SU-DHL-6 (cell line): Measurements from ENCODE around the gene S100PBP.

Experiments
- EZH2phosphoT487 ChIP-seq: fragments of 200-600 bp; sonication (generic), shearing (Covaris generic); conservative IDR thresholded peaks from 2 replicates; pipeline ENCODE4 v1.6.1; 2018; ENCODE audit warnings: mild to moderate bottlenecking, antibody characterized with exemption, low read length, moderate library complexity, mixed read lengths
- TF ChIP-seq, protein P1 (sequence below): fragments of 200-600 bp; sonication (generic); IDR thresholded peaks from one replicate; pipeline ENCODE4 v1.5.1; 2017; ENCODE audit warnings: antibody characterized with exemption, mild to moderate bottlenecking, low read length, moderate library complexity; ENCODE audit not compliant: insufficient read depth, poor library complexity, severe bottlenecking

DNA sequence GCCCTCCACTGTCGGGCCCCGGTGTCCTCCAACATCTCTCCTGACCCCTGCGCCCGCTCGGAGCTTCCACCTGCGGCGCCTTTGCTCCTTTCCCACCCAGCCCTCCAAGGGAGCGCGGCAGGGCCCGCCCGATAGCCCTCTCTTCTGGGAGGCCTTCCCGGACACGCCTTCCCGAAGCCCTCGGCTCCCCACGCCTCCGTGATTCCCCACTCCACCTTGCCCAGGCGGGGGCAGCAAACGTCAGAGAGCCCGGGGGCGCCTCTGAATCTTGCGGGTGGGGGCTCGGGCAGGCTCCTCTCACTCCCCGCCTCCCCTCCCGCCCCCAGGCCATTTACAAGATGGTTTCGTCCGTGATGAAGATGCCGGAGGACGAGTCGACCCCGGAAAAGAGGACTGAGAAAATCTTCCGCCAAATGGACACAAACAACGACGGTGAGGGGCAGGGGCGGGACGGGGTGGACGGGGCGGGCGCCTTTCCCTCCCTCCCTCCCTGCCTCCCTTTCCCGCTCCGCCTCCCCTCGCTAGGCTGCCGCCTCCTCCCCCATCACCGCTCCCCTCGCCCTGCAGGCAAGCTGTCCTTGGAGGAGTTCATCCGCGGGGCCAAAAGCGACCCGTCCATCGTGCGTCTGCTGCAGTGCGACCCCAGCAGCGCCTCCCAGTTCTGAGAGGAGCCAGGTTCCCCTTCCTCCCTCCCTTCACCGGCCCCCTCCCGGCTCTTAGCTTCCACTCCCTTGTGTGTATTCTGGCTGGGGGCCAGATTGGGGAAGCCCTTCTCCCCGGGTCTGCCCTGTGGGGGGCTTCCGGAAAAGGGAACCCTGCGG lies 76.0 kb downstream of the S100PBP start:
- TF ChIP-seq, protein P1, sequence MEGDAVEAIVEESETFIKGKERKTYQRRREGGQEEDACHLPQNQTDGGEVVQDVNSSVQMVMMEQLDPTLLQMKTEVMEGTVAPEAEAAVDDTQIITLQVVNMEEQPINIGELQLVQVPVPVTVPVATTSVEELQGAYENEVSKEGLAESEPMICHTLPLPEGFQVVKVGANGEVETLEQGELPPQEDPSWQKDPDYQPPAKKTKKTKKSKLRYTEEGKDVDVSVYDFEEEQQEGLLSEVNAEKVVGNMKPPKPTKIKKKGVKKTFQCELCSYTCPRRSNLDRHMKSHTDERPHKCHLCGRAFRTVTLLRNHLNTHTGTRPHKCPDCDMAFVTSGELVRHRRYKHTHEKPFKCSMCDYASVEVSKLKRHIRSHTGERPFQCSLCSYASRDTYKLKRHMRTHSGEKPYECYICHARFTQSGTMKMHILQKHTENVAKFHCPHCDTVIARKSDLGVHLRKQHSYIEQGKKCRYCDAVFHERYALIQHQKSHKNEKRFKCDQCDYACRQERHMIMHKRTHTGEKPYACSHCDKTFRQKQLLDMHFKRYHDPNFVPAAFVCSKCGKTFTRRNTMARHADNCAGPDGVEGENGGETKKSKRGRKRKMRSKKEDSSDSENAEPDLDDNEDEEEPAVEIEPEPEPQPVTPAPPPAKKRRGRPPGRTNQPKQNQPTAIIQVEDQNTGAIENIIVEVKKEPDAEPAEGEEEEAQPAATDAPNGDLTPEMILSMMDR: peak; percentile 17
- no peak for TF ChIP-seq EZH2phosphoT487
